H1 (cell line): Measurements from ENCODE around the gene ANKRD24. TPM values are rescaled to one million over a fixed set of nuclear protein-coding genes. Genes with fewer than 3 reads are reported as not detected.
A peak's percentile ranks its signal among the peaks of the same experiment; 100 is the strongest.

Source experiments
- BRCA1 ChIP-seq: IDR thresholded peaks from 2 replicates; pipeline ENCODE4 v1.6.1; 2012; ENCODE audit warnings: low read depth, low read length, improper control_type of control experiment
- E2F6 ChIP-seq: IDR thresholded peaks from 2 replicates; pipeline ENCODE4 v1.6.1; 2012; ENCODE audit warnings: inconsistent platforms
- EGR1 ChIP-seq: IDR thresholded peaks from 2 replicates; pipeline ENCODE4 v1.6.1; 2011; ENCODE audit warnings: low read depth, low read length, borderline replicate concordance
- KDM1A ChIP-seq: fragments of 200-600, 300-600 bp; sonication (generic); IDR thresholded peaks from 2 replicates; pipeline ENCODE4 v1.7.1; 2016; ENCODE audit warnings: mild to moderate bottlenecking, low read length, borderline replicate concordance
- PHF8 ChIP-seq: fragments of 200-600 bp; sonication (generic); conservative IDR thresholded peaks from 2 replicates; pipeline ENCODE4 v1.7.1; 2012; ENCODE audit warnings: low read depth, mild to moderate bottlenecking, inconsistent platforms, low read length, moderate library complexity
- POLR2AphosphoS5 ChIP-seq: IDR thresholded peaks from 2 replicates; pipeline ENCODE4 v1.6.1; 2011; ENCODE audit warnings: low read depth, low read length
- RFX5 ChIP-seq: IDR thresholded peaks from 2 replicates; pipeline ENCODE4 v1.6.1; 2011; ENCODE audit warnings: low read depth, low read length, improper control_type of control experiment, borderline replicate concordance
- RXRA ChIP-seq: IDR thresholded peaks from 2 replicates; pipeline ENCODE4 v1.6.1; 2011; ENCODE audit warnings: low read depth, mild to moderate bottlenecking, low read length, moderate library complexity; ENCODE audit not compliant: insufficient read depth
- SP2 ChIP-seq: IDR thresholded peaks from 2 replicates; pipeline ENCODE4 v1.6.1; 2012; ENCODE audit warnings: mild to moderate bottlenecking, low read length, inconsistent platforms
- TAF1 ChIP-seq: IDR thresholded peaks from 2 replicates; pipeline ENCODE4 v1.6.1; 2011; ENCODE audit warnings: mild to moderate bottlenecking, low read depth, low read length
- polyA plus RNA-seq, 7 experiments: library from polyadenylated mRNA; depleted of rRNA in 3 of 7; stranded (reverse) in 5 of 7; unstranded in 2 of 7; fragments of >200 nt in 5 of 7; fragments of 200-250 nt in 2 of 7; gene quantifications; 1 replicate in 5 of 7; 2 replicates in 1 of 7; 4 replicates in 1 of 7; pipeline versions ENCODE4 v1.2.1 to v1.2.3, GENCODE V29; 2011 to 2013; ENCODE audit warnings: missing spikeins in 2 of 7, mixed read lengths in 2 of 7
- total RNA-seq: library from RNA; stranded (reverse); fragmentation: NEBNext Ultra II Directional; extraction: Animal tissue kit (Norgen Biotek cat#: 25700); gene quantifications from 2 replicates; pipeline ENCODE4 v1.2.1, GENCODE V29; 2021
- TF ChIP-seq, protein P1 (sequence below), 3 experiments: IDR thresholded peaks; 1 replicate in 2 of 3; 2 replicates in 1 of 3; pipeline versions ENCODE4 v1.5.1 to v1.6.1; 2011; ENCODE audit warnings: low read length in 3 of 3, mild to moderate bottlenecking in 3 of 3, inconsistent platforms in 2 of 3, low read depth in 1 of 3, moderate library complexity in 1 of 3; ENCODE audit not compliant: insufficient read depth in 1 of 3; ENCODE audit errors: control extremely low read depth in 1 of 3

The ANKRD24 gene
- total and polyA plus RNA-seq, 2 of the 8 experiments (the other 6 are each of a cell fraction or from before 2014, with no cell fraction given) = 7.6 to 14.1 TPM

- no peak for TF ChIP-seq EGR1
- TF ChIP-seq TAF1 = no peak
- no peak for TF ChIP-seq RXRA
- TF ChIP-seq RFX5 = no peak
- TF ChIP-seq PHF8 = no peak
- no peak for TF ChIP-seq BRCA1
- TF ChIP-seq E2F6 = no peak
- TF ChIP-seq SP2 = no peak
- TF ChIP-seq POLR2AphosphoS5 = no peak
- peak; percentile 88; the same call in 1 of the 2 replicates for TF ChIP-seq KDM1A
- TF ChIP-seq, protein P1, sequence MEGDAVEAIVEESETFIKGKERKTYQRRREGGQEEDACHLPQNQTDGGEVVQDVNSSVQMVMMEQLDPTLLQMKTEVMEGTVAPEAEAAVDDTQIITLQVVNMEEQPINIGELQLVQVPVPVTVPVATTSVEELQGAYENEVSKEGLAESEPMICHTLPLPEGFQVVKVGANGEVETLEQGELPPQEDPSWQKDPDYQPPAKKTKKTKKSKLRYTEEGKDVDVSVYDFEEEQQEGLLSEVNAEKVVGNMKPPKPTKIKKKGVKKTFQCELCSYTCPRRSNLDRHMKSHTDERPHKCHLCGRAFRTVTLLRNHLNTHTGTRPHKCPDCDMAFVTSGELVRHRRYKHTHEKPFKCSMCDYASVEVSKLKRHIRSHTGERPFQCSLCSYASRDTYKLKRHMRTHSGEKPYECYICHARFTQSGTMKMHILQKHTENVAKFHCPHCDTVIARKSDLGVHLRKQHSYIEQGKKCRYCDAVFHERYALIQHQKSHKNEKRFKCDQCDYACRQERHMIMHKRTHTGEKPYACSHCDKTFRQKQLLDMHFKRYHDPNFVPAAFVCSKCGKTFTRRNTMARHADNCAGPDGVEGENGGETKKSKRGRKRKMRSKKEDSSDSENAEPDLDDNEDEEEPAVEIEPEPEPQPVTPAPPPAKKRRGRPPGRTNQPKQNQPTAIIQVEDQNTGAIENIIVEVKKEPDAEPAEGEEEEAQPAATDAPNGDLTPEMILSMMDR (IDR thresholded peaks at IDR 0.05; ENCODE audit: control extremely low read depth in 1 of 3, insufficient read depth in 1 of 3, low read depth in 1 of 3, low read length in 3 of 3) = peak; percentile 77 to 97 (median 82)
Measured at GRCh38 chr19:4186087-4186993, 3.9 kb downstream of the ANKRD24 start (continued).
